Measurements from ENCODE around the gene PAFAH2.

The PAFAH2 gene

GRCh38 chr1:25926731-25927496 lies 70.9 kb downstream of the PAFAH2 start:
- DNase-seq: no peak

- DNase-seq: no peak
Measured at GRCh38 chr1:25924454-25924853, 73.4 kb downstream of the PAFAH2 start.

GRCh38 chr1:25922971-25923552 lies 74.8 kb downstream of the PAFAH2 start:
- peak; percentile 35 for DNase-seq

GRCh38 chr1:25922056-25922970 lies 75.5 kb downstream of the PAFAH2 start:
- peak; percentile 57 for DNase-seq

GRCh38 chr1:25918615-25919014 lies 79.2 kb downstream of the PAFAH2 start:
- DNase-seq: no peak

- DNase-seq: peak; percentile 22
Measured at GRCh38 chr1:25917996-25918395, 79.9 kb downstream of the PAFAH2 start.

GRCh38 chr1:25916460-25916859 lies 81.4 kb downstream of the PAFAH2 start:
- DNase-seq: no peak

GRCh38 chr1:25914074-25914995 lies 83.5 kb downstream of the PAFAH2 start:
- DNase-seq: no peak

GRCh38 chr1:25913206-25913605 lies 84.7 kb downstream of the PAFAH2 start:
- no peak for DNase-seq

- DNase-seq: no peak
Measured at GRCh38 chr1:25912076-25912831, 85.6 kb downstream of the PAFAH2 start.

GRCh38 chr1:25911162-25911561 lies 86.7 kb downstream of the PAFAH2 start:
- no peak for DNase-seq
